Pons (tissue), 1 donor: ENCODE data around the gene CD151.

Experiments used
- DNase-seq: peaks from one replicate; pipeline ENCODE4 v3.0.0-alpha.2; 2016; ENCODE audit warnings: low spot score

The CD151 gene

DNA sequence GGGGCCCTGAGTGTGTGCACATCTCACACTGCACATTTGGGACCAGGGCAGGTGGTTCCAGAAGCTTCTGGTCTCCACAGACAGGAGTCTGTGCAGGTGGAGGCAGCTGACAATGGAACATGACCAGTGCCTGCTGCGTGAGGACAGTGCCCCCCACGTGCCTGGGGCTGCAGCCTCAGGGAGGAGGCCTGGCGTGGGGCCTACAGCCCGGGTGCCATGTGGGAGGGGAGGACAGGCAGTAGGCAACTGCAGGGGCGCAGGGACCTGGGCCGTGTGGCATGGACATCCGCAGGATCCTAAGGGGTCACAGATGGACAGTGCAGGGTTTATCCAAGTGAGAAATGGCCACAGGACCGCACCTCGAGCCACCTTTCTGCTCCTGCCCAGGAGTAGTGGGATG, 38.7 kb downstream of the CD151 start:
- no peak for DNase-seq

GRCh38 chr11:872799-873198, 40.0 kb downstream of the CD151 start:
- DNase-seq, result no peak

DNA sequence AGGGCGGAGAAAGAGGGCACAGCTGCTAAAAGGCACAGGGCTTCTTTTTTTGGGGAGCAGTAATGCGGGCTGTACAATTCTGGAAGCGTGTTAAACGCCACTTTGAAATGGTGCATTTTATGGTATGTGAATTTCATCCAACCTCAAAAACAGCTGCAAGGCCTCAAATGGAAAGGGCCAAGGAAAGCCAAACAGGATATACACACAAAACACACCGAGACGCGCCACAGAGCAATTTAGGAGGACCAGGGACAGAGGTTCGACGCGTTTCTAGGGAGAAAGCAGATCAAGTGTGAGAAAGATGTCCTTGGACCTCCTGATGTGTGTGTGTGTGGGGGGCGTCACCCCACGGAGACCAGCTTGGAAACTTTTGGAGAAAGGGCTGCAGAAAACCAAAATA, 41.0 kb downstream of the CD151 start:
- no peak for DNase-seq

DNA sequence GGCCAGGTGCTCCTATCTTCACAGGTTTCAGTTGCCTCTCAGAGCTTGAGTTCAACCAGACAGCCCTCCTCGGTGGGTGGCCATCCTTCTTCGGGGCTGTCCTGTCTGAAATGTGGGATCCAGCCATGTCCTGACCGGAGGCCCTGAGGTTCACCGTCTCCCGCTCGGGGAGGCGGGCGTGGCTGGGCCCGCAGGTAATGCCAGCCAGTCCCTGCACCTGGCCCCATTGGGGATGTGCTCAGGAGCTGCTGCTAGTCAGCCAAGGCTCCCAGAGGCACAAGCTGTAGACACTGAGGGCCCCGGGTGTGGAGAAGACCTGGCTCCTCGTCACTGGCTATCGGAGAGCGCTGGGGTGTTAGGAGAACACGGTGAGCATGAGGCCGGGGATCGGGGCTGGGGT, 42.5 kb downstream of the CD151 start:
- DNase-seq, result no peak

- DNase-seq, result no peak
These were observed 43.1 kb downstream of the CD151 start for GRCh38 chr11:875769-876301.

DNA sequence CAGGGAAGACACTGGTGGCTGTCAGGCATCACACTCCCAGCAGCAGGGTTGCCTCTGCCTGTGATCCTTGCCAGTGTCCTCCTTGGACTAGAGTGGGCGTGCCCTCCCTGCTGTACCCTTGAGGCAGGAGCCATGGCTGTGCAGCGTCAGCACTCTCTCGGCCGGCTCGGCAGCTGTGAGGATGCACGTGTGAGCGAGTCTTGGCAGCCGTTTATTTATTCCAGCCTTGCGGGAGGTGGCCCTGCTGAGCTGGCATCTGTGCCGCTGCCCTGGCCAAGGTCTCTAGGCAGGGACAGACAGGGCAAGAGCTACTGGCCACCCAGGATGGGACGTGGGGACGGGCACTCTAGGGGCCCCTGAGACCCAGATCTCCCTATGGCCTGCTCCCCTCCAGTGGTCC, 43.8 kb downstream of the CD151 start:
- DNase-seq, result no peak

- no peak for DNase-seq
These were observed 44.8 kb downstream of the CD151 start for GRCh38 chr11:877565-877964.

- no peak for DNase-seq
These were observed 47.7 kb downstream of the CD151 start for GRCh38 chr11:880447-880846.

DNA sequence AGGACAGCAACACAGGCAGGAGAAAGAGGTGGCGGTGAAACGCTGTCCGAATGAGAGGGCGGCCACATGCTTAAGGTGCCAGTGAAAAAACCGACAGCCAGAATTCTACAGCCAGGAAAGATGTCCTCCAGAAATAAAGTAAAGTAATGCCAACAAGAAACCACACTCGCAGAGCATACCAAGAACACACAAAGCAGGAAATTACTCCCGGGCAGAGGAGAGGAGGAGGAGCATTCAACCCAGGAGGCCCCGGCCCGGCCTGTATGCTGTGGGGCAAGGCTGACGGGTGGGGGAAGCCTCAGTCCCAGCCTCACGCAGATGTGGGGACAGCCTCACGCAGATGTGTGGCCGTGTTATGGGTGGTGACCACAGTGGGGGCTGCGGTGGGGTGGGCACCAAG, 49.8 kb downstream of the CD151 start:
- no peak for DNase-seq

GRCh38 chr11:883527-883926, 50.8 kb downstream of the CD151 start:
- no peak for DNase-seq

DNA sequence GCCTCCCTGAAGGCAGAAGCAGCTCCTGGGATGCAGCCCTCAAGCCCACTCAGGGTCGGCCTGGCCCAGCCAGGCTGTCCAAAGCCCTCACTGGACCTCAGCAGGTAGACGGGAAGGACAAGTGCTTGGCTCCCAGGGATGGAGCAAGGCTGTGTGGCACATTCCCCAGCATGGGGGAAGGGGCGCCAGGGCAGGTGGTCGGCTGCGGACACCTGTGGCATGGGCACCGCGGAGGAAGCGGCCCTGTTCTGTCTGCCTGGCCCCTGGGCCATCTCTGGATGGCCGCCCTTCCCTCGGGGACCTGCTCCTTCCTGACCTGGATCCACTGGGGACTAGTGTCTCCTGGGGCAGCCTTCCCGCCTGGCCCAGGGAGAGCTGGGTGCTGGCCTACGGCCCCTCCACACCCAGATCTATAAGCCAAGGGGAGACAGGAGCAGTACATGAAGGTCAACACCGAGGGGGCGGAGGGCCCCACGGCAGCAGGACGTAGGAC, 51.9 kb downstream of the CD151 start:
- DNase-seq, result no peak

GRCh38 chr11:886568-886967, 53.8 kb downstream of the CD151 start:
- DNase-seq, result no peak

DNA sequence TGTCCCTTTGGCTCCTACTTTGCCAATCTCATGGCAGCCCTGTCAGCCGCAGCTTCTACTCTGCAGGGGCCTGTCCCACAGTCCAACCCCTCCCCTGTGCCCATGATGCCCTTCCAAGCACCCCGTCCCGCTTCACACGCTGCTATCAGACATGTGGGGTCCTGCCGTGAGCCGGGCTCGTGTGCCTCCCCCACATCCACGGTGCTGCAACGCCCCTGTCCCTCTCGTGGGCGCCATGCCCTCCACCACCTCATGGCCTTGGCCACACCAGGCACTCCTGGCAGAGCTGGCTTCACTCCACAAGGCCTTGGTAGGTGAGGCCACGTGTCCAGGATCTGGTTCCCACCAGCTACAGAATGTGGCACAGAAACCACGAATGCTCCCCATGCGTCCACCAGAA, 54.8 kb downstream of the CD151 start:
- DNase-seq, result no peak
